Muscle of leg (tissue), 11 donors: ENCODE data around the gene B3GNT7. TPM values are rescaled to one million over a fixed set of nuclear protein-coding genes. Genes with fewer than 3 reads are reported as not detected.
"Not testable (repeated sequence)": the region's sequence is repeated elsewhere in the genome, so short reads cannot be mapped to it uniquely, and the experiment has no call there.

Source experiments
- DNase-seq: peaks from one replicate; pipeline ENCODE4 v3.0.0; 2013
- H3K27ac ChIP-seq: one replicate; pipeline ENCODE4 v1.5.1; 2013; ENCODE audit warnings: mild to moderate bottlenecking, low read length, control low read depth
- H3K27me3 ChIP-seq: one replicate; pipeline ENCODE4 v1.6.1; 2013; ENCODE audit warnings: low read length; ENCODE audit not compliant: control insufficient read depth, insufficient read depth
- H3K36me3 ChIP-seq: one replicate; pipeline ENCODE4 v1.6.1; 2013; ENCODE audit warnings: low read length; ENCODE audit not compliant: control insufficient read depth, insufficient read depth
- H3K4me1 ChIP-seq: one replicate; pipeline ENCODE4 v1.6.1; 2013; ENCODE audit warnings: low read length; ENCODE audit not compliant: control insufficient read depth, insufficient read depth
- H3K4me3 ChIP-seq: one replicate; pipeline ENCODE4 v1.5.1; 2013; ENCODE audit warnings: low read length, control low read depth
- H3K9me3 ChIP-seq: replicated peaks from 2 replicates; pipeline ENCODE4 v1.6.1; 2013; ENCODE audit warnings: low read depth, low read length; ENCODE audit not compliant: control insufficient read depth
- WGBS: methylation state at CpG from one replicate; pipeline ENCODE4 v1.1.5; 2013; ENCODE audit warnings: missing lambda C conversion rate; ENCODE audit not compliant: insufficient coverage; 5-methylcytosine and 5-hydroxymethylcytosine counted together
- polyA plus RNA-seq, 8 donors: library from polyadenylated mRNA; unstranded; fragments of 120-200 nt; gene quantifications; one replicate each; pipeline versions ENCODE4 v1.2.1 to v1.2.3, GENCODE V29; 2013; ENCODE audit warnings: inconsistent platforms in 1 of 8, low replicate concordance in 1 of 8; ENCODE audit not compliant: insufficient read length in 8 of 8, insufficient read depth in 1 of 8
- total RNA-seq: library from RNA; stranded (reverse); fragments of 120-200 nt; gene quantifications from one replicate; pipeline ENCODE4 v1.2.4, GENCODE V29; 2013

The B3GNT7 gene
- total and polyA plus RNA-seq, 9 donors, result 0.44 to 2.1 (median 0.65) TPM

GRCh38 chr2:231425811-231426703 is 30.5 kb downstream of the B3GNT7 start:
- no peaks in the 10 kb centered on the region for H3K36me3 ChIP-seq
- no peaks in the 10 kb centered on the region for H3K4me1 ChIP-seq
- WGBS, result 26% methylated on average over 6 of the region's 21 CpGs

GRCh38 chr2:231427116-231427515 is 31.6 kb downstream of the B3GNT7 start:
- H3K4me3 ChIP-seq, result no peak overlapping the region
- no peak for DNase-seq
- peaks cover 4% of the 10 kb centered on the region for H3K27me3 ChIP-seq
- no peaks in the 10 kb centered on the region for H3K9me3 ChIP-seq
- WGBS, result no CpG with 5 or more reads among the region's 3 CpGs
- no peak overlapping the region for H3K27ac ChIP-seq
- H3K4me1 ChIP-seq, result no peaks in the 10 kb centered on the region
- H3K36me3 ChIP-seq, result no peaks in the 10 kb centered on the region

More at GRCh38 chr2:231425811-231426703, 30.5 kb downstream of the B3GNT7 start:
- DNase-seq, result no peak
- Histone ChIP-seq H3K4me3 (no peak overlapping the region), H3K27me3 (peaks cover 4% of the 10 kb centered on the region), H3K27ac (no peak overlapping the region), H3K9me3 (no peaks in the 10 kb centered on the region)

DNA sequence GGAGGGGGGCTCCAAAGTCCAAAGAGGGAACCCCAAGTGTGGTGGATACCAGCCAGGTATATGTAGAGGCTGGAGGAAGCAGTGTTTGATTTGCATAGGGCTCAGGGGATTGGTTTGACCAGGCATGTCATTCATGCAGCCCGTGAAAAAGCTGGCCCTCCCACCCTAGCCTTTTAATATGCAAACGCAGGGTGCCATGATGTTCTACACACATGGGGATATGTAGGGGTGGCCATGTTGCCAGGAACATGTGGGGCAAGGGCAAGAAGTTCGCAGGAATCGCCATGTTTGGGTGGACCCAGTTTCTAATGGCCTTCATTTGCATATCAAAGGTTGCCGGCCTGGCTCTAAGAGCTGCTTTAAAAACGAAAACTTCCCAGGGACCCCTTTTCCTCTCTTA is 33.6 kb downstream of the B3GNT7 start:
- WGBS, result 67% methylated on average over 2 of the region's 6 CpGs
- H3K36me3 ChIP-seq, result no peaks in the 10 kb centered on the region
- H3K27ac ChIP-seq, result no peak overlapping the region
- H3K4me3 ChIP-seq, result no peak overlapping the region
- DNase-seq, result no peak
- H3K9me3 ChIP-seq, result no peaks in the 10 kb centered on the region
- H3K4me1 ChIP-seq, result no peaks in the 10 kb centered on the region
- peaks cover 4% of the 10 kb centered on the region for H3K27me3 ChIP-seq

DNA sequence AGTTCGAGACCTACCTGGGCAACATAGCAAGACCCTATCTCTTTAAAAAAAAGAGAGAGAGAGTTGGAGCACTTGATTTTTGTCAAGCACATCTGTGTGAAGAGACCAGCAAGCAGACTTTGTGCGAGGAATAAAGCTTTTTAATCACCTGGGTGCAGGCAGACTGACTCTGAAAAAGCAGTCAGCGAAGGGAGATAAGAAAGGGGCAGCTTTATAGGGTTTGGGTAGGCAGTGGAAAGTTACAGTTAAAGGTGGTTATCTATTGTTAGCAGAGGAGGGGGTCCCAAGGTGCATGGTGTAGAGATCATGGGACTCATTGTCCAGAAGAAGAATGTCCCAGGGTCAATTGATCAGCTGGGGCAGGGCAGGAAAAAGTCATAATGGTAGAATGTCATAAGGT is 34.4 kb downstream of the B3GNT7 start:
- DNase-seq, result no peak
- Histone ChIP-seq H3K9me3 (no peaks in the 10 kb centered on the region), H3K36me3 (no peaks in the 10 kb centered on the region), H3K27ac (no peak overlapping the region), H3K4me3 (no peak overlapping the region), H3K4me1 (no peaks in the 10 kb centered on the region), H3K27me3 (peaks cover 4% of the 10 kb centered on the region)
- WGBS, result 72% methylated on average over 2 of the region's 3 CpGs

GRCh38 chr2:231430437-231430836 is 34.9 kb downstream of the B3GNT7 start:
- not testable (repeated sequence) for H3K27ac ChIP-seq, H3K9me3 ChIP-seq, H3K27me3 ChIP-seq, H3K4me1 ChIP-seq, H3K36me3 ChIP-seq, DNase-seq, H3K4me3 ChIP-seq
- 96% methylated on average over 3 of the region's 4 CpGs for WGBS

GRCh38 chr2:231431606-231432005 is 36.1 kb downstream of the B3GNT7 start:
- Histone ChIP-seq H3K9me3 (no peaks in the 10 kb centered on the region), H3K4me1 (no peaks in the 10 kb centered on the region), H3K4me3 (no peak overlapping the region), H3K36me3 (no peaks in the 10 kb centered on the region), H3K27me3 (no peaks in the 10 kb centered on the region), H3K27ac (no peak overlapping the region)
- no peak for DNase-seq
- 89% methylated on average over 3 of the region's 4 CpGs for WGBS

GRCh38 chr2:231433990-231434389 is 38.5 kb downstream of the B3GNT7 start:
- no peak for DNase-seq
- H3K36me3 ChIP-seq, result no peaks in the 10 kb centered on the region
- H3K27ac ChIP-seq, result no peak overlapping the region
- no peaks in the 10 kb centered on the region for H3K9me3 ChIP-seq
- no peaks in the 10 kb centered on the region for H3K4me1 ChIP-seq
- H3K27me3 ChIP-seq, result no peaks in the 10 kb centered on the region
- no peak overlapping the region for H3K4me3 ChIP-seq
- WGBS, result 84% methylated on average over 7 of the region's 8 CpGs

DNA sequence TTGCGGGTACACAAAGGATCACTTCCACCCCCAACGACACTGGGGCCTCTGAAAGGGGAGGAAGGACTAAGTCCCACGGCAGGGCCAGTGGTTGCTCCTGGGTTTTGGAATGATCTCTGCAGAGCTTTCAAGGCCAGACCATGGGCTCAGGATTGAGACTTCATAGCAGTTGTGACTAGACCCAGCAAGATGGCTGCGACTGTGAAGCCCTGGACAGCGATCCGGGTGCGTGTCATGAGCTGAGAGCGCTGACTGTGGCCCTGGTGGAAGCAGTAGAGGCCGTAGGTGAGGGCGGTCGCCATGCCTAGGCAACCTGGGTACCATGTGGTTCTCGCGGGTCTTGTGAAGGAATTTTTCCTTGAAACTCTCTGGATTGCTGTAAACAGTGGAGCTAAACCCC is 41.4 kb downstream of the B3GNT7 start:
- DNase-seq, result no peak
- no peaks in the 10 kb centered on the region for H3K36me3 ChIP-seq
- 94% methylated on average over 10 of the region's 13 CpGs for WGBS

DNA sequence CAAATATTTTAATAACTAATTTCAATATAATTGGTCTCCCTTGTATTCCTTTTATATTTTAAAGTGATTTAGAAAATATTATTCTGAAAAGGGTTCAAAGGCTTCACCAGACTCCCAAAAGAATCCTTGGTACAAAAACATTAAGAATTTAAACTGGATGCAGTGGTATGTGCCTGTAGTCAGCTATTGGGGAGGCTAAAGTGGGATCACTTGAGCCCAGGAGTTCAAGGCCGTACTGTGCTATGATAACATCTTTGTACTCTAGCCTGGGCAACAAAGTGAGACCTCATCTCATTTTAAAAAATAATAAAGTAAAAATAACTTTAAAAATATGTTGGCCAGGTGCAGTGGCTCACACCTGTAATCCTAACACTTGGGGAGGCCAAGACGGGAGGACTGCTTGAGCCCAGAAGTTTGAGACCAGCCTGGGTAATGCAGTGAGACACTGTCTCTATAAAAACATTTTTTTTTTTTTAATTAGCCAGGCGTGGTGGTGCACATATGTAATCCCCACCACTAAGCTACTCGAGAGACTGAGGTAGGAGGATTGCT is 54.1 kb downstream of the B3GNT7 start:
- Histone ChIP-seq H3K4me1 (no peaks in the 10 kb centered on the region), H3K27me3 (no peaks in the 10 kb centered on the region), H3K9me3 (no peaks in the 10 kb centered on the region), H3K4me3 (no peak overlapping the region), H3K27ac (no peak overlapping the region), H3K36me3 (peaks cover 30% of the 10 kb centered on the region)
- no peak for DNase-seq
- 83% methylated on average over 1 of the region's 4 CpGs for WGBS

More for the DNA sequence above, 41.4 kb downstream of the B3GNT7 start:
- Histone ChIP-seq H3K9me3 (no peaks in the 10 kb centered on the region), H3K4me1 (no peaks in the 10 kb centered on the region), H3K4me3 (no peak overlapping the region), H3K27ac (no peak overlapping the region), H3K27me3 (no peaks in the 10 kb centered on the region)

DNA sequence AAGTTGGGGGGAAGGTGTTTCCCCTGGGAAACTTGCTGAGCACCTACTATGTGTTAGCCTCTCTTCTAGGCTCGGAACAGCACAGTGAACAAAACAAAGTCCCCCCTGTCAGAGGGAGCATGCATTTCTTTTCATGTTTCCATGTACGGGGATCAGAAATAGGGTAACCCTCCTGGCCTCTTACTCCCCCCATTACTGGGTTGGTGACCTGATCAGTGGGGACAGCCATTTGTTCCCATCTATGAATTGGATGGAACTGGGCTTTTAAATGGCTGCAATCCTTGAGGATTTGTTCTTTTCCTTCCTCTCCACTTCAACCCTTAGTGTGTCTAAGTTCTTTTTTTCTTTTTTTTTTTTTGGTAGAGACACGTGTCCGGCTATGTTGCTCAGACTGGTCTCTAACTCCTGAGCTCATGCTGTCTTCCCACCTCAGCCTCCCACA is 55.1 kb downstream of the B3GNT7 start:
- Histone ChIP-seq H3K4me1 (no peaks in the 10 kb centered on the region), H3K27me3 (no peaks in the 10 kb centered on the region)
- no CpG with 5 or more reads among the region's 4 CpGs for WGBS

More for the DNA sequence above, 55.1 kb downstream of the B3GNT7 start:
- no peak overlapping the region for H3K4me3 ChIP-seq
- H3K9me3 ChIP-seq, result no peaks in the 10 kb centered on the region
- H3K27ac ChIP-seq, result no peak overlapping the region
- no peak for DNase-seq
- H3K36me3 ChIP-seq, result peaks cover 38% of the 10 kb centered on the region
